Gastrocnemius medialis (tissue), 4 donors: Measurements from ENCODE around the gene SLC46A3.

Source experiments
- CTCF ChIP-seq, 5 experiments: fragments of 450-650 bp in 3 of 5; fragments of 200-600 bp in 2 of 5; sonication (generic) in 2 of 5; IDR thresholded peaks in 4 of 5; conservative IDR thresholded peaks in 1 of 5; 1 replicate in 4 of 5; 2 replicates in 1 of 5; pipeline ENCODE4 v1.5.1; 2016 to 2019; ENCODE audit warnings: antibody characterized with exemption in 5 of 5, mild to moderate bottlenecking in 3 of 5, moderate library complexity in 3 of 5
- POLR2A ChIP-seq, 2 donors: fragments of 450-650 bp; IDR thresholded peaks; one replicate each; pipeline ENCODE4 v1.6.1; 2017; ENCODE audit warnings: antibody characterized with exemption in 2 of 2, mild to moderate bottlenecking in 2 of 2, moderate library complexity in 2 of 2

GRCh38 chr13:28655561-28655960 is 63.2 kb downstream of the SLC46A3 start:
- TF ChIP-seq CTCF (IDR thresholded peaks at IDR 0.05 in 4 of 5, conservative IDR thresholded peaks at IDR 0.05 in 1 of 5) (no peak), POLR2A (IDR thresholded peaks at IDR 0.05) (no peak)
